HG02588 (cell line): ENCODE results near the gene NHSL1.

ENCODE experiments used
- ATAC-seq: cut with Tn5 transposase; IDR thresholded peaks from one replicate; pipeline ENCODE4 v1.9.1; 2021; ENCODE audit warnings: mild to moderate bottlenecking, moderate library complexity; ENCODE audit not compliant: unreplicated experiment

The NHSL1 gene

GRCh38 chr6:138468320-138469015 is 30.8 kb downstream of the NHSL1 start:
- no peak for ATAC-seq

- no peak for ATAC-seq
Observed at GRCh38 chr6:138467901-138468300, 31.4 kb downstream of the NHSL1 start.

- ATAC-seq, result no peak
Observed at GRCh38 chr6:138465007-138465645, 34.2 kb downstream of the NHSL1 start.

- no peak for ATAC-seq
Observed at GRCh38 chr6:138464085-138464484, 35.2 kb downstream of the NHSL1 start.

GRCh38 chr6:138461647-138462046 is 37.6 kb downstream of the NHSL1 start:
- no peak for ATAC-seq

- no peak for ATAC-seq
Observed at GRCh38 chr6:138456401-138456790, 42.9 kb downstream of the NHSL1 start.

GRCh38 chr6:138455746-138456400 is 43.4 kb downstream of the NHSL1 start:
- peak; percentile 97 for ATAC-seq

- no peak for ATAC-seq
Observed at GRCh38 chr6:138454981-138455706, 44.1 kb downstream of the NHSL1 start.

GRCh38 chr6:138451043-138451442 is 48.3 kb downstream of the NHSL1 start:
- no peak for ATAC-seq

GRCh38 chr6:138450445-138450844 is 48.8 kb downstream of the NHSL1 start:
- no peak for ATAC-seq

GRCh38 chr6:138446821-138447220 is 52.5 kb downstream of the NHSL1 start:
- ATAC-seq, result no peak

GRCh38 chr6:138443979-138444378 is 55.3 kb downstream of the NHSL1 start:
- ATAC-seq, result no peak

- ATAC-seq, result no peak
Observed at GRCh38 chr6:138442663-138443062, 56.6 kb downstream of the NHSL1 start.

GRCh38 chr6:138441965-138442364 is 57.3 kb downstream of the NHSL1 start:
- ATAC-seq, result no peak

- ATAC-seq, result no peak
Observed at GRCh38 chr6:138440758-138441357, 58.4 kb downstream of the NHSL1 start.

- no peak for ATAC-seq
Observed at GRCh38 chr6:138440296-138440695, 59.0 kb downstream of the NHSL1 start.

- ATAC-seq, result no peak
Observed at GRCh38 chr6:138439546-138439945, 59.7 kb downstream of the NHSL1 start.

- no peak for ATAC-seq
Observed at GRCh38 chr6:138434925-138435324, 64.4 kb downstream of the NHSL1 start.

GRCh38 chr6:138434096-138434495 is 65.2 kb downstream of the NHSL1 start:
- ATAC-seq, result no peak

GRCh38 chr6:138432063-138432356 is 67.3 kb downstream of the NHSL1 start:
- ATAC-seq, result no peak
